Smooth muscle cell (in vitro differentiated cells): ENCODE results near the gene CDYL. TPM values are rescaled to one million over a fixed set of nuclear protein-coding genes. Genes with fewer than 3 reads are reported as not detected.

Source experiments
- DNase-seq: peaks from one replicate; lab custom pipeline; 2025; ENCODE audit not compliant: unreplicated experiment; lab: John Stamatoyannopoulos, UW
- H2AFZ ChIP-seq: fragments of 200-600 bp; sonication (generic); 2 replicates; pipeline ENCODE4 v1.6.0; 2016; ENCODE audit warnings: antibody characterized with exemption, low read depth, mild to moderate bottlenecking
- H3F3A ChIP-seq: fragments of 200-600 bp; sonication (generic); 2 replicates; pipeline ENCODE4 v1.6.0; 2017; ENCODE audit warnings: antibody characterized with exemption, low read depth
- H3K27ac ChIP-seq: fragments of 200-600 bp; sonication (generic); 2 replicates; pipeline ENCODE4 v1.5.1; 2016; ENCODE audit warnings: low read depth, mild to moderate bottlenecking
- H3K27me3 ChIP-seq: fragments of 200-600 bp; sonication (generic); 2 replicates; pipeline ENCODE4 v1.6.1; 2016; ENCODE audit warnings: low read depth, mild to moderate bottlenecking
- H3K36me3 ChIP-seq: fragments of 200-600 bp; sonication (generic); 2 replicates; pipeline ENCODE4 v1.5.1; 2016; ENCODE audit warnings: low read depth
- H3K4me1 ChIP-seq: fragments of 200-600 bp; sonication (generic); 2 replicates; pipeline ENCODE4 v1.5.1; 2016; ENCODE audit warnings: low read depth
- H3K4me2 ChIP-seq: fragments of 200-600 bp; sonication (generic); 2 replicates; pipeline ENCODE4 v1.6.0; 2016; ENCODE audit warnings: mild to moderate bottlenecking
- H3K4me3 ChIP-seq: fragments of 200-600 bp; sonication (generic); 2 replicates; pipeline ENCODE4 v1.5.1; 2016; ENCODE audit warnings: mild to moderate bottlenecking
- H3K79me2 ChIP-seq: fragments of 200-600 bp; sonication (generic); 2 replicates; pipeline ENCODE4 v1.6.0; 2016; ENCODE audit warnings: low read depth, mild to moderate bottlenecking
- H3K9ac ChIP-seq: fragments of 200-600 bp; sonication (generic); 2 replicates; pipeline ENCODE4 v1.6.0; 2016; ENCODE audit warnings: low read depth
- H3K9me3 ChIP-seq: fragments of 200-600 bp; sonication (generic); replicated peaks from 2 replicates; pipeline ENCODE4 v1.5.1; 2016; ENCODE audit warnings: low read depth
- H4K20me1 ChIP-seq: fragments of 200-600 bp; sonication (generic); 2 replicates; pipeline ENCODE4 v1.6.0; 2016; ENCODE audit warnings: low read depth
- CTCF ChIP-seq: fragments of 200-600 bp; sonication (generic); IDR thresholded peaks from 2 replicates; pipeline ENCODE4 v1.5.1; 2017; ENCODE audit warnings: borderline replicate concordance, mild to moderate bottlenecking, antibody characterized with exemption; ENCODE audit not compliant: insufficient read depth, poor library complexity, severe bottlenecking
- WGBS: methylation state at CpG from one replicate; pipeline ENCODE4 v1.1.7; 2016; ENCODE audit warnings: low lambda C conversion rate; 5-methylcytosine and 5-hydroxymethylcytosine counted together
- polyA plus RNA-seq: library from polyadenylated mRNA; unstranded; fragments of >200 nt; fragmentation: Nextera tagmentation; extraction: Ambion mirVana; gene quantifications from 2 replicates; pipeline ENCODE4 v1.2.1, GENCODE V29; 2016
- total RNA-seq: library from RNA; depleted of rRNA; stranded (reverse); fragments of >200 nt; gene quantifications from 2 replicates; pipeline ENCODE4 v1.2.3, GENCODE V29; 2014

The CDYL gene
- total and polyA plus RNA-seq, 2 experiments from 2014 or later: 28.7 to 34.5 TPM

GRCh38 chr6:4777394-4777935 is 1.3 kb downstream of the CDYL start:
- Histone ChIP-seq H3K4me1 (peaks cover 37% of the 10 kb centered on the region), H3F3A (peaks cover 26% of the 10 kb centered on the region), H2AFZ (no peak overlapping the region), H3K27me3 (no peaks in the 10 kb centered on the region), H3K9me3 (peaks cover 8% of the 10 kb centered on the region), H3K4me3 (peak overlapping the region; percentile 66), H4K20me1 (peaks cover 50% of the 10 kb centered on the region), H3K9ac (peak overlapping the region; percentile 28), H3K4me2 (peak overlapping the region; percentile 84), H3K36me3 (no peaks in the 10 kb centered on the region), H3K27ac (peak overlapping the region; percentile 80), H3K79me2 (peaks cover 55% of the 10 kb centered on the region)
- WGBS: 16% methylated on average over 9 of the region's 9 CpGs
- no peak for TF ChIP-seq CTCF
- DNase-seq: no peak

DNA sequence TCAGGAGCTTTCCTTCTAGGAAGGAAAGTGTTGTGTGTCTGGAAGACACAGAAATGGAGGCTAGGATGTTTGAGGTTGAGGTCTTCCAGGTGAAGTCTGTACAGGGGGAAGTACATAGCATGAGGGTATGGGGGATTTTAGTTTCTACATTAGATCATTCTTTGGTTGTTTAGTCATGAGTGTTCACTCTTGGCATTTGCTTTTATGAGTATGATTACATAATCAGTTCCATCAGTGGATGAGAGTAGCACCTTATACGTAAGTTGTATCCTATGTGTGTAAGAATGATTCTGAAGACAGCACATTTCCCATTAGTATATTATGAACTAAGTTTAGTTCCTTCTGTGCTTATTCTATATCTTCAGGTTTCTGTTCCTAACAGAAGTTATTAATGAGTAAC is 1.9 kb downstream of the CDYL start:
- Histone ChIP-seq H3K4me2 (peak overlapping the region; percentile 84), H3K79me2 (peaks cover 61% of the 10 kb centered on the region), H3K36me3 (no peaks in the 10 kb centered on the region), H3K27ac (peak overlapping the region; percentile 80), H2AFZ (no peak overlapping the region), H3F3A (peaks cover 26% of the 10 kb centered on the region), H3K27me3 (no peaks in the 10 kb centered on the region), H3K9me3 (peaks cover 8% of the 10 kb centered on the region), H3K4me3 (peak overlapping the region; percentile 66), H4K20me1 (peaks cover 56% of the 10 kb centered on the region), H3K4me1 (peaks cover 31% of the 10 kb centered on the region), H3K9ac (peak overlapping the region; percentile 28)
- no peak for TF ChIP-seq CTCF
- no peak for DNase-seq
- 84% methylated on average over 1 of the region's 1 CpG for WGBS

GRCh38 chr6:4780360-4780812 is 4.2 kb downstream of the CDYL start:
- DNase-seq: no peak
- peak overlapping the region; percentile 70 for H3K4me2 ChIP-seq
- no peaks in the 10 kb centered on the region for H3K27me3 ChIP-seq
- WGBS: 0% methylated on average over 4 of the region's 11 CpGs
- peak overlapping the region; percentile 70 for H3K27ac ChIP-seq
- H2AFZ ChIP-seq: no peak overlapping the region
- peaks cover 78% of the 10 kb centered on the region for H4K20me1 ChIP-seq
- H3F3A ChIP-seq: peaks cover 23% of the 10 kb centered on the region
- no peak overlapping the region for H3K4me3 ChIP-seq
- H3K79me2 ChIP-seq: peaks cover 84% of the 10 kb centered on the region
- H3K9me3 ChIP-seq: peaks cover 8% of the 10 kb centered on the region
- TF ChIP-seq CTCF: no peak
- H3K9ac ChIP-seq: no peak overlapping the region
- no peaks in the 10 kb centered on the region for H3K36me3 ChIP-seq
- peaks cover 20% of the 10 kb centered on the region for H3K4me1 ChIP-seq

DNA sequence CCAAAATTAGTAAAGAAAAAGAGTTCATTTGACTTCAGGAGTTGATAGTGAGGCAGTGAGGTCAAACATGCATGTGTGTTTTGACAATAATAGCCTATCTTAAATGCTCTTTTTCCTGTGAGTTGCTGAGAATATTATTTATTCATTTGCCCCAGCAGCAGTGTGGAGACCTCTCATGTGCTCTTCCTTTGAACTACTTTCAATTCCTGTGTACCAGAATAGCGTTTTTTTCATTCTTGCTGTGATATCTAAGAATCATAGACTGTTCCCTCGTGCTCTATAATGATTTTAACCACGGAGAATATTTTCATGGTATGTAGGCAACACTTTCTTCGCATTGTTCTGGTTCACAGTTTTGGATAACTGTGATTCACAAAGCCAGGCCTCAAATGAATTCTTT is 5.2 kb downstream of the CDYL start:
- Histone ChIP-seq H2AFZ (no peak overlapping the region), H3F3A (peaks cover 23% of the 10 kb centered on the region), H3K27ac (peak overlapping the region; percentile 70), H3K36me3 (no peaks in the 10 kb centered on the region), H3K27me3 (no peaks in the 10 kb centered on the region), H3K4me3 (no peak overlapping the region), H3K9me3 (peaks cover 8% of the 10 kb centered on the region), H3K4me2 (peak overlapping the region; percentile 14), H3K9ac (no peak overlapping the region), H4K20me1 (peaks cover 89% of the 10 kb centered on the region), H3K79me2 (peaks cover 94% of the 10 kb centered on the region), H3K4me1 (peaks cover 20% of the 10 kb centered on the region)
- no peak for DNase-seq
- 81% methylated on average over 4 of the region's 4 CpGs for WGBS
- TF ChIP-seq CTCF: no peak
